Prostate gland (tissue), 2 donors: ENCODE results near the gene CCDC157.
"Not testable (repeated sequence)": the region's sequence is repeated elsewhere in the genome, so short reads cannot be mapped to it uniquely, and the experiment has no call there.

ENCODE experiments used
- CTCF ChIP-seq, 4 experiments: fragments of 200-600 bp in 2 of 4; fragments of 450-650 bp in 2 of 4; sonication (generic) in 2 of 4; IDR thresholded peaks; 1 replicate in 3 of 4; 2 replicates in 1 of 4; pipeline ENCODE4 v1.5.1; 2016 to 2019; ENCODE audit warnings: antibody characterized with exemption in 4 of 4, mild to moderate bottlenecking in 2 of 4, moderate library complexity in 2 of 4
- POLR2A ChIP-seq: fragments of 450-650 bp; IDR thresholded peaks from one replicate; pipeline ENCODE4 v1.6.1; 2016; ENCODE audit warnings: antibody characterized with exemption, mild to moderate bottlenecking

- not testable (repeated sequence) for TF ChIP-seq CTCF (IDR thresholded peaks at IDR 0.05); POLR2A
Observed at GRCh38 chr22:30402766-30403104, 45.9 kb downstream of the CCDC157 start.
